ENCODE results near the gene PCBP3. TPM values are rescaled to one million over a fixed set of nuclear protein-coding genes. Genes with fewer than 3 reads are reported as not detected.
"Not testable (repeated sequence)": the region's sequence is repeated elsewhere in the genome, so short reads cannot be mapped to it uniquely, and the experiment has no call there.

PCBP3 gene
- total RNA-seq, 1 donor from 2014 or later, result 5.0 TPM

GRCh38 chr21:45709173-45709572 is 65.6 kb downstream of the PCBP3 start:
- H3K4me1 Mint-ChIP-seq, result peaks cover 4% of the 10 kb centered on the region
- H3K9me3 Mint-ChIP-seq, result peaks cover 17% of the 10 kb centered on the region
- H3K27me3 Mint-ChIP-seq (ENCODE audit: low read depth), result peaks cover 6% of the 10 kb centered on the region
- DNase-seq (ENCODE audit: low spot score in 2 of 2, unreplicated experiment in 2 of 2), result no peak
- no peak overlapping the region for H3K4me3 Mint-ChIP-seq
- TF ChIP-seq, protein P1, sequence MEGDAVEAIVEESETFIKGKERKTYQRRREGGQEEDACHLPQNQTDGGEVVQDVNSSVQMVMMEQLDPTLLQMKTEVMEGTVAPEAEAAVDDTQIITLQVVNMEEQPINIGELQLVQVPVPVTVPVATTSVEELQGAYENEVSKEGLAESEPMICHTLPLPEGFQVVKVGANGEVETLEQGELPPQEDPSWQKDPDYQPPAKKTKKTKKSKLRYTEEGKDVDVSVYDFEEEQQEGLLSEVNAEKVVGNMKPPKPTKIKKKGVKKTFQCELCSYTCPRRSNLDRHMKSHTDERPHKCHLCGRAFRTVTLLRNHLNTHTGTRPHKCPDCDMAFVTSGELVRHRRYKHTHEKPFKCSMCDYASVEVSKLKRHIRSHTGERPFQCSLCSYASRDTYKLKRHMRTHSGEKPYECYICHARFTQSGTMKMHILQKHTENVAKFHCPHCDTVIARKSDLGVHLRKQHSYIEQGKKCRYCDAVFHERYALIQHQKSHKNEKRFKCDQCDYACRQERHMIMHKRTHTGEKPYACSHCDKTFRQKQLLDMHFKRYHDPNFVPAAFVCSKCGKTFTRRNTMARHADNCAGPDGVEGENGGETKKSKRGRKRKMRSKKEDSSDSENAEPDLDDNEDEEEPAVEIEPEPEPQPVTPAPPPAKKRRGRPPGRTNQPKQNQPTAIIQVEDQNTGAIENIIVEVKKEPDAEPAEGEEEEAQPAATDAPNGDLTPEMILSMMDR (IDR thresholded peaks at IDR 0.05; ENCODE audit: unreplicated experiment), result no peak
- no peaks in the 10 kb centered on the region for H3K36me3 Mint-ChIP-seq
- H3K27ac Mint-ChIP-seq, result no peak overlapping the region

DNA sequence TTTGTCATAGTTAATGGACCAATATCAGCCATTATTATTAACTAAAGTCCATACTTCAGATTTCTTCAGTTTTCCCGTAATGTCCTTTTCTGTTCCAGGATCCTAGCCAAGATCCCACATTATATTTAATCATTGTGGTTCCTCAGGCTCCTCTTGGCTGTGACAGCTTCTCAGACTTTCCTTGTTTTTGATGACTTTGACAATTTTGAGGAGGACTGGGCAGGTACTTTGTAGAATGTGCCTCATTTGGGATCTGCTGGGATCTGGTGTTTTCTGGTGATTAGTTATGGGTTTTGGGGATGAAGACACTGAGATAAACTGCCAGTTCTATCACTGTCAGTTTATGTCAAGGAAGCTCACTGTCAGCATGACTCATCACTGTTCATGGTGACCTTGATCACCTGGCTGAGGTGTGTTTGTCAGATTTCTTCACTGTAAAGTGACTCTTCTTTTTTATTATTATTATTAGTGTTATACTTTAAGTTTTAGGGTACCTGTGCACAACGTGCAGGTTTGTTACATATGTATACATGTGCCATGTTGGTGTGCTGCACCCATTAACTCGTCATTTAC is 66.3 kb downstream of the PCBP3 start:
- Mint-ChIP-seq H3K9me3 (peaks cover 19% of the 10 kb centered on the region), H3K4me3 (no peak overlapping the region), H3K36me3 (no peaks in the 10 kb centered on the region), H3K27ac (no peak overlapping the region), H3K4me1 (no peaks in the 10 kb centered on the region), H3K27me3 (ENCODE audit: low read depth) (peaks cover 6% of the 10 kb centered on the region)
- no peak for DNase-seq (ENCODE audit: low spot score in 2 of 2, unreplicated experiment in 2 of 2)
- TF ChIP-seq, protein P1 (IDR thresholded peaks at IDR 0.05; ENCODE audit: unreplicated experiment), result no peak

DNA sequence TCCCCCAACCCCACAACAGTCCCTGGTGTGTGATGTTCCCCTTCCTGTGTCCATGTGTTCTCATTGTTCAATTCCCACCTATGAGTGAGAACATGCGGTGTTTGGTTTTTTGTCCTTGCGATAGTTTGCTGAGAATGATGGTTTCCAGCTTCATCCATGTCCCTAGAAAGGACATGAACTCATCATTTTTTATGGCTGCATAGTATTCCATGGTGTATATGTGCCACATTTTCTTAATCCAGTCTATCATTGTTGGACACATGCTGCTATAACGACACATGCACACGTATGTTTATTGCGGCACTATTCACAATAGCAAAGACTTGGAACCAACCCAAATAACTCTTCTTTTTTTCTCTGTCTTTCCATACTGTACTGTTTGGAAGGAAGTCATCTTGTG is 66.8 kb downstream of the PCBP3 start:
- peaks cover 24% of the 10 kb centered on the region for H3K9me3 Mint-ChIP-seq
- not testable (repeated sequence) for H3K4me3 Mint-ChIP-seq

GRCh38 chr21:45713613-45714012 is 70.1 kb downstream of the PCBP3 start:
- Mint-ChIP-seq H3K4me1 (no peaks in the 10 kb centered on the region), H3K36me3 (no peaks in the 10 kb centered on the region), H3K27me3 (ENCODE audit: low read depth) (peaks cover 30% of the 10 kb centered on the region), H3K9me3 (peaks cover 38% of the 10 kb centered on the region), H3K4me3 (no peak overlapping the region), H3K27ac (no peak overlapping the region)
- TF ChIP-seq, protein P1 (IDR thresholded peaks at IDR 0.05; ENCODE audit: unreplicated experiment), result no peak
- no peak for DNase-seq (ENCODE audit: low spot score in 2 of 2, unreplicated experiment in 2 of 2)

More for the DNA sequence above, 66.8 kb downstream of the PCBP3 start:
- H3K36me3 Mint-ChIP-seq; H3K4me1 Mint-ChIP-seq; H3K27ac Mint-ChIP-seq; DNase-seq (ENCODE audit: low spot score in 2 of 2, unreplicated experiment in 2 of 2); H3K27me3 Mint-ChIP-seq (ENCODE audit: low read depth): not testable (repeated sequence)

DNA sequence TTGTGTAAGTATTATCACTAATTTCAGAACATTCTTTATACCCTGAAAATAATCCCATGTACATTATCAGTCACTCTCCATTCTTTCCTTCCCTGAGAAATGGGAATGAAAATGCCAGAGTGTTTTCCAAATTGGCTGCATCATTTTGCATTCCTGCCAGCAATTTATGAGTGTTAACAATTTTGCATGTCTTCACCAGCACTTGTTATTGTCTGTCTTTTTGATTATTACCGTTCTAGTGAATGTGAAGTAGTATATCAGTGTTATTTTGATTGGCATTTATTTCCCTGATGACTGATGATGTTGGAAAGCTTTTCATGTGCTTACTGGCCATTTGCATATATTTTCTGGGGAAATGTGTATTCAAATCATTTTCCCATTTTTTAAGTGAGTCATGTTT is 71.9 kb downstream of the PCBP3 start:
- TF ChIP-seq, protein P1 (IDR thresholded peaks at IDR 0.05; ENCODE audit: unreplicated experiment), result no peak
- Mint-ChIP-seq H3K36me3 (no peaks in the 10 kb centered on the region), H3K4me3 (no peak overlapping the region), H3K27me3 (ENCODE audit: low read depth) (peaks cover 41% of the 10 kb centered on the region), H3K27ac (no peak overlapping the region), H3K4me1 (no peaks in the 10 kb centered on the region), H3K9me3 (peaks cover 37% of the 10 kb centered on the region)
- no peak for DNase-seq (ENCODE audit: low spot score in 2 of 2, unreplicated experiment in 2 of 2)

DNA sequence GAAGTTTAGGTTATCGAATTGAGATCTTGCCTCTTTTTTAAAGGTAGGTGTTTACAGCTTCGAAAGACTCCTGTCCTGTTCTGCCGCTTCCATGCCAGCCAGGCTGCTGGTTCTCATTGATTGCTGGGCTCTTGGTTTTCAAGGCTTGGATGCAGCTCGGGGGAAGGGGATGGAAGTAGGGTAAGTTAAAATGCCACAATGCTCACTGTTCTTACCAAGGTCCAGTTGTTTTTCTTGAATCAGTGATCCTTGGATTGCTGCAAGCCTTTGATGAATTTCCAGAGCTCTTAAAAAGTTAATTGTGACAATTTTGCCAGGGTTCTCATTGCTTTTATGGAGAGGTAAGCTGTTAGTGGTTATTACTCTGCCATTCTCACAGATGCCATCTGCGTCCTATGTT is 74.9 kb downstream of the PCBP3 start:
- no peak overlapping the region for H3K4me3 Mint-ChIP-seq
- TF ChIP-seq, protein P1 (IDR thresholded peaks at IDR 0.05; ENCODE audit: unreplicated experiment), result no peak
- peaks cover 41% of the 10 kb centered on the region for H3K27me3 Mint-ChIP-seq (ENCODE audit: low read depth)
- peaks cover 21% of the 10 kb centered on the region for H3K9me3 Mint-ChIP-seq
- H3K27ac Mint-ChIP-seq, result no peak overlapping the region
- no peaks in the 10 kb centered on the region for H3K36me3 Mint-ChIP-seq
- no peak for DNase-seq (ENCODE audit: low spot score in 2 of 2, unreplicated experiment in 2 of 2)
- peaks cover 5% of the 10 kb centered on the region for H3K4me1 Mint-ChIP-seq

Measured in mesothelial cell of epicardium (in vitro differentiated cells).